ENCODE results near the gene TENM4. TPM values are rescaled to one million over a fixed set of nuclear protein-coding genes. Genes with fewer than 3 reads are reported as not detected.

The TENM4 gene
- total and polyA plus RNA-seq, 2 of the 8 experiments (the other 6 are each of a cell fraction or from before 2014, with no cell fraction given), result 3.5 to 7.2 TPM

- TF ChIP-seq CHD7 (IDR thresholded peaks at IDR 0.05; ENCODE audit: insufficient replicate concordance, low read length) (no peak), CHD2 (IDR thresholded peaks at IDR 0.05; ENCODE audit: low read length) (no peak), SUZ12 (IDR thresholded peaks at IDR 0.05; ENCODE audit: low read length) (no peak), TAF7 (optimal IDR thresholded peaks at IDR 0.05; ENCODE audit: borderline replicate concordance, low read depth, low read length) (no peak), RAD21 (IDR thresholded peaks at IDR 0.05 in 1 of 2, conservative IDR thresholded peaks at IDR 0.05 in 1 of 2; ENCODE audit: low read depth in 2 of 2, low read length in 2 of 2) (no peak), TBP (IDR thresholded peaks at IDR 0.05; ENCODE audit: low read depth, low read length) (no peak), GABPA (IDR thresholded peaks at IDR 0.05; ENCODE audit: borderline replicate concordance, insufficient read depth, low read length) (no peak), USF2 (IDR thresholded peaks at IDR 0.05; ENCODE audit: low read length) (no peak), NANOG (IDR thresholded peaks at IDR 0.05; ENCODE audit: insufficient read depth, low read depth, low read length, poor library complexity, severe bottlenecking) (no peak)
These were observed 327.7 kb downstream of the TENM4 start (continued) for GRCh38 chr11:79113054-79113690.
